Prostate gland (tissue), 2 donors: ENCODE results near the gene NPS.

Experiments
- CTCF ChIP-seq, 4 experiments: fragments of 200-600 bp in 2 of 4; fragments of 450-650 bp in 2 of 4; sonication (generic) in 2 of 4; IDR thresholded peaks; 1 replicate in 3 of 4; 2 replicates in 1 of 4; pipeline ENCODE4 v1.5.1; 2016 to 2019; ENCODE audit warnings: antibody characterized with exemption in 4 of 4, mild to moderate bottlenecking in 2 of 4, moderate library complexity in 2 of 4
- POLR2A ChIP-seq: fragments of 450-650 bp; IDR thresholded peaks from one replicate; pipeline ENCODE4 v1.6.1; 2016; ENCODE audit warnings: antibody characterized with exemption, mild to moderate bottlenecking

GRCh38 chr10:127548022-127548421 is 1.1 kb upstream of the NPS start:
- TF ChIP-seq CTCF (IDR thresholded peaks at IDR 0.05) (no peak), POLR2A (no peak)
